ENCODE data around the gene PLIN3. TPM values are rescaled to one million over a fixed set of nuclear protein-coding genes. Genes with fewer than 3 reads are reported as not detected.
"Not testable (repeated sequence)": the region's sequence is repeated elsewhere in the genome, so short reads cannot be mapped to it uniquely, and the experiment has no call there.

Gene PLIN3
- total RNA-seq, 2 experiments from 2014 or later, result 81.3 to 115 TPM

DNA sequence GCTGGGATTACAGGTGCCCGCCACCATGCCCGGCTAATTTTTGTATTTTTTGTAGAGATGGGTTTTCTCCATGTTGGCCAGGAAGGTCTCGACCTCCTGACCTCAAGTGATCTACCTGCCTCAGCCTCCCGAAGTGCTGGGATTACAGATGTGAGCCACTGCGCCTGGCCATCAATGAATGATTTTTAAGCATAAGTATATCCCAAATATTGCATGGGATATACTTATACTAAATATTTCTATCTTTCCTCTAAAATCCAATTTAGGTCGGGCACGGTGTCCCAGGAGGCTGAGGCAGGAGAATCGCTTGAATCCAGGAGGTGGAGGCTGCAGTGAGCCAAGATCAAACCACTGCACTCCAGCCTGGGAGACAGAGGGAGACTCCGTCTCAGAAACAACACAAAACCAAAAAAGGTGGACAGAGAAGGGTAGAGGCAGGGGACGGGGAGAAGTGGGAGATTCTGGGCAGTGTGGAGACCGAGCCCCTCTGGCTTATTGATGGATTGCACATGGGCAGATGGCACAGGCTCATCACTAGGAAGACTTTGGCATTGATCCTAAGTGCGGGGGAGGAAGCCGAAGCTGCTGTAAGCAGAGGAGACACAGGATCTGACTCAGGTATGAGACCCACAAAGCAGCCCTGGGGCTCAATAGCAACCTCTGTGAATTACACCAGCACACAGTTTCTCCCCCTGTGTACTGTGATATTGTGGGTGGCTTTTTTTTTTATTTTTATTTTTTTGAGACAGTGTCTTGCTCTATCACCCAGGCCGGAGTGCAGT lies 21.8 kb upstream of the PLIN3 start:
- intact Hi-C loops (cut with micrococcal nuclease; ENCODE audit: unreplicated experiment), result no loop called here
- CTCF ChIA-PET (ENCODE audit: unreplicated experiment), result no interaction called here

DNA sequence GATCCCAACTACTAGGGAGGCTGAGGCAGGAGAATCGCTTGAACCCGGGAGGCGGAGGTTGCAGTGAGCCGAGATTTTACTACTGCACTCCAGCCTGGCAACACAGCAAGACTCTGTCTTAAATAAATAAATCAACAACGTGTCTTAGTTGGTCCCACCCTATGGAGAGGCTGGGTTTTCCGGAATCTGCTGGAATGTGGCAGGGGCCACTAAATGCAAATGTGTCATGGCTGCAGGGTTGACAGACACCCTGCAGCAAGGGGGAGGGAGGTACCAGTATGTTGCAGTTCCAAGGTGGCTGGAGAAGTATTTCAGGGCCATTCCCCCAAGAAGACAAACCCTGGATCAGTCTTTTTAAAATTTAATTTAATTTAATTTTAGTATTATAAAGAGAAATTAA lies 20.3 kb upstream of the PLIN3 start:
- H4K20me1 ChIP-seq (ENCODE audit: insufficient read depth, low read length); H3K27ac ChIP-seq (ENCODE audit: low read depth, low read length, poor library complexity, severe bottlenecking); intact Hi-C loops (cut with micrococcal nuclease; ENCODE audit: unreplicated experiment); CTCF ChIA-PET (ENCODE audit: unreplicated experiment); H3K4me3 ChIP-seq (ENCODE audit: low read depth, low read length, poor library complexity, severe bottlenecking); H3K9me3 ChIP-seq (ENCODE audit: low read length); H2AFZ ChIP-seq (ENCODE audit: low read length); H3K4me2 ChIP-seq (ENCODE audit: low read length); BruUV-seq (replicated peaks); POLR2A ChIA-PET; DNase-seq (ENCODE audit: low spot score); H3K79me2 ChIP-seq (ENCODE audit: insufficient read depth, low read depth, low read length); H3K4me1 ChIP-seq (ENCODE audit: insufficient read depth, low read length, poor library complexity, severe bottlenecking); H3K9me2 ChIP-seq (ENCODE audit: insufficient read depth, low read length); H3K36me3 ChIP-seq (ENCODE audit: insufficient read depth, low read length): not testable (repeated sequence)

More for the DNA sequence above, 21.8 kb upstream of the PLIN3 start:
- BruUV-seq (replicated peaks), result no TSS peak
- Histone ChIP-seq H3K27ac (ENCODE audit: low read depth, low read length, poor library complexity, severe bottlenecking) (no peak overlapping the region), H3K36me3 (ENCODE audit: insufficient read depth, low read length) (no peaks in the 10 kb centered on the region), H3K9me2 (ENCODE audit: insufficient read depth, low read length) (no peaks in the 10 kb centered on the region), H3K4me3 (ENCODE audit: low read depth, low read length, poor library complexity, severe bottlenecking) (no peak overlapping the region), H4K20me1 (ENCODE audit: insufficient read depth, low read length) (no peaks in the 10 kb centered on the region), H2AFZ (ENCODE audit: low read length) (no peak overlapping the region), H3K79me2 (ENCODE audit: insufficient read depth, low read depth, low read length) (no peaks in the 10 kb centered on the region), H3K4me1 (ENCODE audit: insufficient read depth, low read length, poor library complexity, severe bottlenecking) (no peaks in the 10 kb centered on the region), H3K4me2 (ENCODE audit: low read length) (no peak overlapping the region), H3K9me3 (ENCODE audit: low read length) (no peaks in the 10 kb centered on the region)
- POLR2A ChIA-PET, result interaction anchor here (0.7 kb wide), 2 partner anchors 13 to 98 kb away, joined by 3 to 4 read pairs; partner anchors contain the start of gene ARRDC5
- no peak for DNase-seq (ENCODE audit: low spot score)
- TF ChIP-seq, protein P1, sequence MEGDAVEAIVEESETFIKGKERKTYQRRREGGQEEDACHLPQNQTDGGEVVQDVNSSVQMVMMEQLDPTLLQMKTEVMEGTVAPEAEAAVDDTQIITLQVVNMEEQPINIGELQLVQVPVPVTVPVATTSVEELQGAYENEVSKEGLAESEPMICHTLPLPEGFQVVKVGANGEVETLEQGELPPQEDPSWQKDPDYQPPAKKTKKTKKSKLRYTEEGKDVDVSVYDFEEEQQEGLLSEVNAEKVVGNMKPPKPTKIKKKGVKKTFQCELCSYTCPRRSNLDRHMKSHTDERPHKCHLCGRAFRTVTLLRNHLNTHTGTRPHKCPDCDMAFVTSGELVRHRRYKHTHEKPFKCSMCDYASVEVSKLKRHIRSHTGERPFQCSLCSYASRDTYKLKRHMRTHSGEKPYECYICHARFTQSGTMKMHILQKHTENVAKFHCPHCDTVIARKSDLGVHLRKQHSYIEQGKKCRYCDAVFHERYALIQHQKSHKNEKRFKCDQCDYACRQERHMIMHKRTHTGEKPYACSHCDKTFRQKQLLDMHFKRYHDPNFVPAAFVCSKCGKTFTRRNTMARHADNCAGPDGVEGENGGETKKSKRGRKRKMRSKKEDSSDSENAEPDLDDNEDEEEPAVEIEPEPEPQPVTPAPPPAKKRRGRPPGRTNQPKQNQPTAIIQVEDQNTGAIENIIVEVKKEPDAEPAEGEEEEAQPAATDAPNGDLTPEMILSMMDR (conservative IDR thresholded peaks at IDR 0.05; ENCODE audit: low read length), result no peak
- TF ChIP-seq EZH2phosphoT487 (IDR thresholded peaks at IDR 0.05; ENCODE audit: borderline replicate concordance, low read depth, low read length), result no peak

DNA sequence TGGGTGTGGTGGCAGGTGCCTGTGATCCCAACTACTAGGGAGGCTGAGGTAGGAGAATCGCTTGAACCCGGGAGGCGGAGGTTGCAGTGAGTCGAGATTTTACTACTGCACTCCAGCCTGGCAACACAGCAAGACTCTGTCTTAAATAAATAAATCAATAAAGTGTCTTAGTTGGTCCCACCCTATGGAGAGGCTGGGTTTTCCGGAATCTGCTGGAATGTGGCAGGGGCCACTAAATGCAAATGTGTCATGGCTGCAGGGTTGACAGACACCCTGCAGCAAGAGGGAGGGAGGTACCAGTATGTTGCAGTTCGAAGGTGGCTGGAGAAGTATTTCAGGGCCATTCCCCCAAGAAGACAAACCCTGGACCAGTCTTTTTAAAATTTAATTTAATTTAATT lies 17.5 kb upstream of the PLIN3 start:
- H2AFZ ChIP-seq (ENCODE audit: low read length); H3K4me3 ChIP-seq (ENCODE audit: low read depth, low read length, poor library complexity, severe bottlenecking); H3K36me3 ChIP-seq (ENCODE audit: insufficient read depth, low read length); DNase-seq (ENCODE audit: low spot score); H4K20me1 ChIP-seq (ENCODE audit: insufficient read depth, low read length); H3K9me2 ChIP-seq (ENCODE audit: insufficient read depth, low read length); intact Hi-C loops (cut with micrococcal nuclease; ENCODE audit: unreplicated experiment); CTCF ChIA-PET (ENCODE audit: unreplicated experiment); BruUV-seq (replicated peaks); H3K4me2 ChIP-seq (ENCODE audit: low read length); H3K9me3 ChIP-seq (ENCODE audit: low read length); H3K27ac ChIP-seq (ENCODE audit: low read depth, low read length, poor library complexity, severe bottlenecking); H3K79me2 ChIP-seq (ENCODE audit: insufficient read depth, low read depth, low read length); POLR2A ChIA-PET: not testable (repeated sequence)
- H3K4me1 ChIP-seq (ENCODE audit: insufficient read depth, low read length, poor library complexity, severe bottlenecking), result peaks cover 11% of the 10 kb centered on the region

DNA sequence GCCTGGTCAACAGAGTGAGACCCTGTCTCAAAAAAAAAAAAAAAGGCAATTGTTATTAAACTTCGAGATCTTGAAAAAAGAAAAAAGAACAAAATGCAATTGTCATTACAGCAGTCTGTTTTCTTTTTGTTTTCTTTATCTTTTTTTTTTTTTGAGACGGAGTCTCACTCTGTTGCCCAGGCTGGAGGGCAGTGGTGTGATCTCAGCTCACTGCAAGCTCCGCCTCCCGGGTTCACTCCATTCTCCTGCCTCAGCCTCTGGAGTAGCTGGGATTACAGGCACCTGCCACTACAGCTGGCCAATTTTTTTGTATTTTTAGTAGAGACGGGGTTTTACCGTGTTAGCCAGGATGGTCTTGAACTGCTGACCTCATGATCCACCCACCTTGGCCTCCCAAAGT lies 15.4 kb upstream of the PLIN3 start:
- H4K20me1 ChIP-seq (ENCODE audit: insufficient read depth, low read length); H3K36me3 ChIP-seq (ENCODE audit: insufficient read depth, low read length); DNase-seq (ENCODE audit: low spot score); H3K27ac ChIP-seq (ENCODE audit: low read depth, low read length, poor library complexity, severe bottlenecking); intact Hi-C loops (cut with micrococcal nuclease; ENCODE audit: unreplicated experiment); BruUV-seq (replicated peaks); H3K9me3 ChIP-seq (ENCODE audit: low read length); H3K4me2 ChIP-seq (ENCODE audit: low read length); H2AFZ ChIP-seq (ENCODE audit: low read length); H3K79me2 ChIP-seq (ENCODE audit: insufficient read depth, low read depth, low read length); CTCF ChIA-PET (ENCODE audit: unreplicated experiment); H3K4me3 ChIP-seq (ENCODE audit: low read depth, low read length, poor library complexity, severe bottlenecking); H3K9me2 ChIP-seq (ENCODE audit: insufficient read depth, low read length): not testable (repeated sequence)
- peaks cover 33% of the 10 kb centered on the region for H3K4me1 ChIP-seq (ENCODE audit: insufficient read depth, low read length, poor library complexity, severe bottlenecking)
- POLR2A ChIA-PET, result interaction anchor here (0.7 kb wide), 1 partner anchor 149 kb away, joined by 4 read pairs; no protein-coding TSS in a partner anchor
